IMR-90 (cell line): Measurements from ENCODE around the gene API5. TPM values are rescaled to one million over a fixed set of nuclear protein-coding genes. Genes with fewer than 3 reads are reported as not detected.

Experiments
- ATAC-seq: fragments of 200-7000 bp; cut with Tn5 transposase; 2 replicates; pipeline ENCODE4 v1.9.1; 2020; ENCODE audit warnings: low read depth, mild to moderate bottlenecking, moderate library complexity
- BruUV-seq: library from RNA; stranded (reverse); fragments of 400-500 nt; replicated peaks from 2 replicates; lab custom pipeline; 2021; lab: Mats Ljungman, UMichigan
- CTCF ChIA-PET: fragments of 300-600 bp; formaldehyde crosslinking; extraction: SDS; loops from one replicate; lab custom pipeline; 2021; ENCODE audit warnings: antibody characterized with exemption; lab: Yijun Ruan, JAX
- POLR2A ChIA-PET: fragments of 300-600 bp; sonication (Branson Sonifier 250); formaldehyde crosslinking; loops from one replicate; lab custom pipeline; 2022; ENCODE audit warnings: antibody characterized with exemption; ENCODE audit not compliant: unreplicated experiment; lab: Charles Lee
- DNase-seq: peaks from one replicate; pipeline ENCODE4 v3.0.0; 2013
- H2AFZ ChIP-seq: replicated peaks from 2 replicates; pipeline ENCODE3; 2013; ENCODE audit warnings: low read length, mild to moderate bottlenecking; ENCODE audit not compliant: poor library complexity
- H2AK5ac ChIP-seq: 2 replicates; pipeline ENCODE4 v1.6.1; 2013; ENCODE audit warnings: low read depth, low read length, inconsistent platforms
- H2AK9ac ChIP-seq: replicated peaks from 2 replicates; pipeline ENCODE3; 2013; ENCODE audit warnings: mild to moderate bottlenecking, low read depth, low read length, moderate library complexity; ENCODE audit not compliant: poor library complexity
- H2BK120ac ChIP-seq: 2 replicates; pipeline ENCODE4 v1.6.1; 2013; ENCODE audit warnings: low read depth, low read length, inconsistent platforms
- H2BK15ac ChIP-seq: 3 replicates; pipeline ENCODE4 v1.6.1; 2013; ENCODE audit warnings: low read depth, low read length, inconsistent platforms
- H2BK20ac ChIP-seq: 2 replicates; pipeline ENCODE4 v1.6.1; 2013; ENCODE audit warnings: low read depth, mild to moderate bottlenecking, inconsistent platforms, low read length, moderate library complexity
- H2BK5ac ChIP-seq: 2 replicates; pipeline ENCODE4 v1.6.1; 2013; ENCODE audit warnings: mild to moderate bottlenecking, low read depth, low read length, inconsistent platforms; ENCODE audit not compliant: poor library complexity, severe bottlenecking
- H3K14ac ChIP-seq: replicated peaks from 2 replicates; pipeline ENCODE4 v1.6.1; 2013; ENCODE audit warnings: low read depth, low read length, inconsistent platforms
- H3K18ac ChIP-seq: 2 replicates; pipeline ENCODE4 v1.6.1; 2013; ENCODE audit warnings: low read depth, low read length, control low read depth
- H3K23ac ChIP-seq: 2 replicates; pipeline ENCODE4 v1.6.1; 2013; ENCODE audit warnings: low read depth, low read length, inconsistent platforms
- H3K27ac ChIP-seq: 2 replicates; pipeline ENCODE4 v1.5.1; 2013; ENCODE audit warnings: mild to moderate bottlenecking, control low read depth, low read length; ENCODE audit not compliant: insufficient read depth
- H3K27me3 ChIP-seq: 2 replicates; pipeline ENCODE4 v1.6.1; 2013; ENCODE audit warnings: low read length; ENCODE audit not compliant: control insufficient read depth, insufficient read depth
- H3K36me3 ChIP-seq: 2 replicates; pipeline ENCODE4 v1.6.1; 2013; ENCODE audit warnings: low read length, mixed read lengths; ENCODE audit not compliant: control insufficient read depth, insufficient read depth
- H3K4ac ChIP-seq: 2 replicates; pipeline ENCODE4 v1.6.1; 2013; ENCODE audit warnings: low read depth, low read length, inconsistent platforms
- H3K4me1 ChIP-seq: 2 replicates; pipeline ENCODE4 v1.6.1; 2013; ENCODE audit warnings: low read length, mixed read lengths; ENCODE audit not compliant: control insufficient read depth, insufficient read depth
- H3K4me2 ChIP-seq: 2 replicates; pipeline ENCODE4 v1.6.1; 2013; ENCODE audit warnings: low read depth, mild to moderate bottlenecking, control low read depth, low read length, moderate library complexity
- H3K4me3 ChIP-seq: 2 replicates; pipeline ENCODE4 v1.5.1; 2013; ENCODE audit warnings: low read depth, mild to moderate bottlenecking, control low read depth, low read length, moderate library complexity; ENCODE audit not compliant: insufficient read depth
- H3K56ac ChIP-seq: 2 replicates; pipeline ENCODE4 v1.6.1; 2013; ENCODE audit warnings: low read length, inconsistent platforms; ENCODE audit not compliant: insufficient read depth; ENCODE audit errors: extremely low read depth
- H3K79me1 ChIP-seq, 2 experiments: 2 replicates each; pipeline ENCODE4 v1.6.1; 2013; ENCODE audit warnings: low read length in 2 of 2, inconsistent platforms in 1 of 2, low read depth in 1 of 2
- H3K9ac ChIP-seq: 2 replicates; pipeline ENCODE4 v1.6.1; 2013; ENCODE audit warnings: low read depth, low read length, control low read depth
- H3K9me1 ChIP-seq: 2 replicates; pipeline ENCODE4 v1.6.1; 2013; ENCODE audit warnings: low read length, inconsistent platforms; ENCODE audit not compliant: insufficient read depth
- H3K9me3 ChIP-seq: 2 replicates; pipeline ENCODE4 v1.6.1; 2013; ENCODE audit warnings: low read length; ENCODE audit not compliant: control insufficient read depth, insufficient read depth
- H4K20me1 ChIP-seq: 2 replicates; pipeline ENCODE4 v1.6.1; 2013; ENCODE audit warnings: low read length, inconsistent platforms; ENCODE audit not compliant: insufficient read depth
- H4K5ac ChIP-seq: 2 replicates; pipeline ENCODE4 v1.6.1; 2013; ENCODE audit warnings: mild to moderate bottlenecking, low read depth, low read length, control low read depth
- H4K8ac ChIP-seq, 2 experiments: 2 replicates each; pipeline ENCODE4 v1.6.1; 2013; ENCODE audit warnings: low read depth in 2 of 2, low read length in 2 of 2, control low read depth in 1 of 2, inconsistent platforms in 1 of 2
- H4K91ac ChIP-seq: 2 replicates; pipeline ENCODE4 v1.6.1; 2013; ENCODE audit warnings: low read depth, low read length, inconsistent platforms; ENCODE audit not compliant: insufficient read depth
- CHD1 ChIP-seq: IDR thresholded peaks from 2 replicates; pipeline ENCODE4 v1.6.1; 2012; ENCODE audit warnings: low read depth, low read length, improper control_type of control experiment
- FOS ChIP-seq: fragments of 150-350 bp; IDR thresholded peaks from 2 replicates; pipeline ENCODE4 v1.6.1; 2016; ENCODE audit warnings: low read depth, low read length
- NFE2L2 ChIP-seq: fragments of 150-350 bp; IDR thresholded peaks from 2 replicates; pipeline ENCODE4 v1.6.1; 2016; ENCODE audit warnings: low read depth, mild to moderate bottlenecking, low read length
- RAD21 ChIP-seq: IDR thresholded peaks from 2 replicates; pipeline ENCODE4 v1.6.1; 2012; ENCODE audit warnings: low read length, improper control_type of control experiment
- WGBS, 2 experiments: methylation state at CpG; one replicate each; pipeline versions ENCODE4 v1.1.5 to v1.1.7; 2013; ENCODE audit warnings: missing lambda C conversion rate in 2 of 2; ENCODE audit not compliant: insufficient read length in 1 of 2; ENCODE audit errors: extremely low coverage in 2 of 2; 5-methylcytosine and 5-hydroxymethylcytosine counted together
- dilution Hi-C: fragments of 300-500 bp; cut with HindIII; formaldehyde crosslinking; loops from one replicate; pipeline ENCODE4 v1.14.3; 2018; ENCODE audit warnings: low sequenced_read_pairs; ENCODE audit not compliant: unreplicated experiment
- in situ Hi-C: fragments of 300-500 bp; cut with MboI; formaldehyde crosslinking; loops from 3 replicates; pipeline ENCODE4 v1.14.3; 2019; ENCODE audit warnings: low sequenced_read_pairs, inconsistent platforms, mixed read lengths
- intact Hi-C: fragments of 100-400 bp; cut with micrococcal nuclease; formaldehyde crosslinking; loops from 2 replicates; pipeline ENCODE4 v1.10.0; 2022
- polyA plus RNA-seq, 3 experiments: library from polyadenylated mRNA; depleted of rRNA; stranded (reverse); fragments of >200 nt; gene quantifications; 2 replicates each; pipeline ENCODE4 v1.2.3, GENCODE V29; 2012; ENCODE audit warnings: low replicate concordance in 1 of 3
- total RNA-seq: library from RNA; depleted of rRNA; stranded (reverse); fragments of >200 nt; gene quantifications from 2 replicates; pipeline ENCODE4 v1.2.3, GENCODE V29; 2012

Gene API5
- total and polyA plus RNA-seq, 2 of the 4 experiments (the other 2 are of a cell fraction) = 44.9 to 59.9 TPM

DNA sequence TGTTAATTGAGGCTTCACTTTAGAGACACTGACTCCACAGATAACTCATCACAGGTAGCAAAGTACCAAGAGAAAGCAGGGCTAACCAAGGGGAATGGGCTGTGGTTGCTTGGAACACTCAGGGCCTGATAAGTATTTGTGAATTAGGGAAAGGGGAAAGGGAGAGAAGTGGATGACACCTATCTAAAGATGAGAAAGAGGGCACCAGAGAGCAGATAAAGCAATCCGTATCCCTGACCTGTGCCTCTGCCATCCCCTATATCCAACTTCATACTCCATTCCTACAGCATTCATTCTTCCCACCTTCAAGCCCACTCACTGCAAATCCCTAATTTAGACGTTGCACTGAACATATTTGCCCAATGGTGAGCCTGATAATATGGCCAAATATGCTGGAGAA, 43.0 kb upstream of the API5 start:
- Histone ChIP-seq H2BK15ac (no peak overlapping the region), H3K9me1 (no peaks in the 10 kb centered on the region), H3K4me1 (no peaks in the 10 kb centered on the region), H3K79me1 (no peaks in the 10 kb centered on the region), H3K18ac (no peak overlapping the region), H4K20me1 (no peaks in the 10 kb centered on the region), H4K5ac (no peak overlapping the region), H3K36me3 (no peaks in the 10 kb centered on the region), H3K4ac (no peak overlapping the region), H2AFZ (no peak overlapping the region), H2BK20ac (no peak overlapping the region), H4K91ac (no peak overlapping the region), H3K56ac (no peak overlapping the region), H3K9ac (no peak overlapping the region), H4K8ac (no peak overlapping the region), H2AK9ac (no peak overlapping the region), H2BK120ac (no peak overlapping the region), H3K23ac (no peak overlapping the region), H2AK5ac (no peak overlapping the region), H3K4me2 (no peak overlapping the region), H2BK5ac (no peak overlapping the region), H3K9me3 (no peaks in the 10 kb centered on the region), H3K27ac (no peak overlapping the region), H3K14ac (no peak overlapping the region), H3K4me3 (no peak overlapping the region), H3K27me3 (no peaks in the 10 kb centered on the region)
- TF ChIP-seq RAD21 (no peak), FOS (no peak), NFE2L2 (no peak), CHD1 (no peak)
- BruUV-seq = no TSS peak
- no peak for DNase-seq
- POLR2A ChIA-PET = no interaction called here
- no CpG with 5 or more reads among the region's 2 CpGs for WGBS, 2 experiments
- ATAC-seq = no peak
- intact Hi-C loops = no loop called here
- dilution Hi-C loops = no loop called here
- CTCF ChIA-PET = interaction anchor here (0.6 to 2.8 kb wide), 2 partner anchors 14 to 340 kb away, joined by 3 to 13 read pairs; no protein-coding TSS in a partner anchor
- in situ Hi-C loops = no loop called here
